GM18517 (cell line): ENCODE results near the gene PSMA6.
"Not testable (repeated sequence)": the region's sequence is repeated elsewhere in the genome, so short reads cannot be mapped to it uniquely, and the experiment has no call there.

Source experiments
- ATAC-seq: cut with Tn5 transposase; IDR thresholded peaks from one replicate; pipeline ENCODE4 v1.9.1; 2021; ENCODE audit warnings: mild to moderate bottlenecking, moderate library complexity; ENCODE audit not compliant: unreplicated experiment

Gene PSMA6

GRCh38 chr14:35341751-35342488 lies 49.7 kb downstream of the PSMA6 start:
- ATAC-seq, result no peak

GRCh38 chr14:35342489-35343010 lies 50.4 kb downstream of the PSMA6 start:
- no peak for ATAC-seq

- ATAC-seq, result no peak
Measured at GRCh38 chr14:35343702-35344101, 51.5 kb downstream of the PSMA6 start.

GRCh38 chr14:35344107-35344807 lies 52.1 kb downstream of the PSMA6 start:
- ATAC-seq, result no peak

- no peak for ATAC-seq
Measured at GRCh38 chr14:35346738-35347322, 54.6 kb downstream of the PSMA6 start.

GRCh38 chr14:35347323-35348043 lies 55.3 kb downstream of the PSMA6 start:
- no peak for ATAC-seq

- not testable (repeated sequence) for ATAC-seq
Measured at GRCh38 chr14:35348044-35348380, 55.8 kb downstream of the PSMA6 start.

GRCh38 chr14:35349496-35350365 lies 57.5 kb downstream of the PSMA6 start:
- ATAC-seq, result no peak

GRCh38 chr14:35351497-35351896 lies 59.3 kb downstream of the PSMA6 start:
- no peak for ATAC-seq

- ATAC-seq, result no peak
Measured at GRCh38 chr14:35351897-35352273, 59.7 kb downstream of the PSMA6 start.

GRCh38 chr14:35352274-35353233 lies 60.4 kb downstream of the PSMA6 start:
- ATAC-seq, result no peak

- no peak for ATAC-seq
Measured at GRCh38 chr14:35353409-35354172, 61.4 kb downstream of the PSMA6 start.

GRCh38 chr14:35355235-35355634 lies 63.1 kb downstream of the PSMA6 start:
- ATAC-seq, result not testable (repeated sequence)

GRCh38 chr14:35355981-35356841 lies 64.0 kb downstream of the PSMA6 start:
- no peak for ATAC-seq

GRCh38 chr14:35359655-35360054 lies 67.5 kb downstream of the PSMA6 start:
- not testable (repeated sequence) for ATAC-seq

- no peak for ATAC-seq
Measured at GRCh38 chr14:35361141-35361480, 68.9 kb downstream of the PSMA6 start.

GRCh38 chr14:35362450-35362849 lies 70.3 kb downstream of the PSMA6 start:
- ATAC-seq, result no peak
